Lung microvascular endothelial cell (primary cell): ENCODE measurements around the gene PGAP3. TPM values are rescaled to one million over a fixed set of nuclear protein-coding genes. Genes with fewer than 3 reads are reported as not detected.

Experiments
- DNase-seq, 2 donors: peaks; one replicate each; pipeline versions ENCODE4 v3.0.0 to v3.0.0-alpha.2; 2010; ENCODE audit warnings: low read depth in 2 of 2
- total RNA-seq: library from RNA; depleted of rRNA; stranded (reverse); fragments of >200 nt; gene quantifications from 2 replicates; pipeline ENCODE4 v1.2.1, GENCODE V29; 2014

Gene PGAP3
- total RNA-seq, 1 donor from 2014 or later: 3.2 TPM

- DNase-seq: no peak
Observed at GRCh38 chr17:39624313-39624712, 63.5 kb downstream of the PGAP3 start.

- DNase-seq: peak; percentile 64 to 73
Observed at GRCh38 chr17:39623356-39623950, 64.4 kb downstream of the PGAP3 start.

- no peak for DNase-seq
Observed at GRCh38 chr17:39622380-39623006, 65.4 kb downstream of the PGAP3 start.

- DNase-seq: peak; percentile 76 to 87
Observed at GRCh38 chr17:39621523-39622379, 66.1 kb downstream of the PGAP3 start.

Other genes with a start within 250 kb of the PGAP3 start
- 15.3 and 19.6 TPM in 2 replicates for gene MED1, start 236.8 kb downstream of the PGAP3 start, total RNA-seq
- gene CDK12, start 226.6 kb downstream of the PGAP3 start, total RNA-seq: 12.4 and 19.2 TPM in 2 replicates
- not detected in 2 replicates for gene NEUROD2, start 80.1 kb downstream of the PGAP3 start, total RNA-seq
- gene PPP1R1B, start 61.1 kb downstream of the PGAP3 start, total RNA-seq: not detected in 2 replicates
- gene STARD3, start 50.9 kb downstream of the PGAP3 start, total RNA-seq: 29.2 and 52.0 TPM in 2 replicates
- gene TCAP, start 22.7 kb downstream of the PGAP3 start, total RNA-seq: under 0.01 and 0.60 TPM in 2 replicates
- 0.65 and 2.8 TPM in 2 replicates for gene PNMT, start 19.6 kb downstream of the PGAP3 start, total RNA-seq
- 0.60 and 1.7 TPM in 2 replicates for gene ERBB2, start 12.0 kb upstream of the PGAP3 start, total RNA-seq
- gene MIEN1, start 42.5 kb upstream of the PGAP3 start, total RNA-seq: 17.7 and 18.7 TPM in 2 replicates
- gene GRB7, start 49.9 kb upstream of the PGAP3 start, total RNA-seq: under 0.01 and 0.22 TPM in 2 replicates
- gene IKZF3, start 176.3 kb upstream of the PGAP3 start, total RNA-seq: not detected in 2 replicates
- gene ZPBP2, start 180.1 kb upstream of the PGAP3 start, total RNA-seq: not detected in 2 replicates
- gene GSDMB, start 230.6 kb upstream of the PGAP3 start, total RNA-seq: 1.6 and 1.7 TPM in 2 replicates
- gene ORMDL3, start 239.5 kb upstream of the PGAP3 start, total RNA-seq: 25.9 and 38.5 TPM in 2 replicates
- gene LRRC3C, start 239.7 kb upstream of the PGAP3 start, total RNA-seq: not detected in 2 replicates